ENCODE data around the gene GTF2I. TPM values are rescaled to one million over a fixed set of nuclear protein-coding genes. Genes with fewer than 3 reads are reported as not detected.

The GTF2I gene
- total and polyA plus RNA-seq, 10 of the 15 experiments (the other 5 are each of a cell fraction or from before 2014, with no cell fraction given) = 6.7 to 172 (median 96.9) TPM

GRCh38 chr7:74654811-74655210, 2.7 kb upstream of the GTF2I start (continued):
- TF ChIP-seq NFXL1 (IDR thresholded peaks at IDR 0.05; ENCODE audit: borderline replicate concordance) = no peak
- no peak for TF ChIP-seq HDAC2 (IDR thresholded peaks at IDR 0.05)

- peak overlapping the region; percentile 63; the same call in 1 of the 2 replicates for H3K4me3 ChIP-seq
- intact Hi-C loops (cut with micrococcal nuclease; ENCODE audit: unreplicated experiment) = loop anchor here (5.0 kb wide), 1 partner anchor 443 kb away; the partner anchor contains the start of gene LAT2
These were observed 2.2 kb upstream of the GTF2I start for GRCh38 chr7:74655324-74655723.

More at GRCh38 chr7:74655324-74655723, 2.2 kb upstream of the GTF2I start:
- BruUV-seq (replicated peaks) = no TSS peak
- Histone ChIP-seq H3K4me2 (ENCODE audit: control insufficient read depth, insufficient read depth) (peak overlapping the region; percentile 78), H3K27ac (ENCODE audit: control insufficient read depth, insufficient read depth) (peak overlapping the region; percentile 49), H3K79me2 (ENCODE audit: control insufficient read depth, insufficient read depth, low read length) (peaks cover 36% of the 10 kb centered on the region), H4K20me1 (ENCODE audit: control insufficient read depth, insufficient read depth) (no peaks in the 10 kb centered on the region), H3K4me1 (ENCODE audit: control insufficient read depth, insufficient read depth, low read length) (peaks cover 4% of the 10 kb centered on the region; the same call in 1 of the 2 replicates), H3K9ac (ENCODE audit: control insufficient read depth, insufficient read depth, low read length) (0 out of 2 replicates have a peak overlapping the region, but pooled peaks have one; percentile 97), H3K9me3 (replicated peaks; ENCODE audit: control insufficient read depth, insufficient read depth, low read length) (no peaks in the 10 kb centered on the region), H2AFZ (ENCODE audit: control insufficient read depth, low read depth, low read length) (peak overlapping the region; percentile 54), H3K36me3 (ENCODE audit: control insufficient read depth in 2 of 2, insufficient read depth in 2 of 2, low read length in 1 of 2) (no peaks in the 10 kb centered on the region), H3K27me3 (replicated peaks in 1 of 2; ENCODE audit: control insufficient read depth in 2 of 2, insufficient read depth in 2 of 2, low read length in 1 of 2) (no peaks in the 10 kb centered on the region)
- no peak for ATAC-seq
- RAD21 ChIA-PET (ENCODE audit: unreplicated experiment) = interaction anchor here (0.6 to 2.2 kb wide), 6 partner anchors 11 to 71 kb away, joined by 3 to 10 read pairs (median 4); no protein-coding TSS in a partner anchor
- in situ Hi-C loops (cut with MboI) = no loop called here
- SMC1A ChIA-PET (ENCODE audit: uncharacterized antibody, unreplicated experiment) = interaction anchor here (0.8 to 2.2 kb wide), 8 partner anchors 11 to 90 kb away, joined by 3 to 8 read pairs (median 5); no protein-coding TSS in a partner anchor
- POLR2A ChIA-PET = interaction anchor here (0.5 to 2.3 kb wide), 11 partner anchors 8 to 514 kb away, joined by 3 to 9 read pairs (median 3); no protein-coding TSS in a partner anchor
- WGBS (ENCODE audit: insufficient coverage, insufficient replicate concordance, low lambda C conversion rate, missing lambda C conversion rate) = 81% methylated on average over 8 of the region's 8 CpGs
- TF ChIP-seq MLLT1 (IDR thresholded peaks at IDR 0.05) (peak; percentile 68; the same call in 1 of the 2 replicates), MXI1 (IDR thresholded peaks at IDR 0.05; ENCODE audit: low read depth, low read length) (no peak), MEF2A (IDR thresholded peaks at IDR 0.05; ENCODE audit: insufficient read depth, low read depth, low read length) (no peak), ZNF24 (IDR thresholded peaks at IDR 0.05) (no peak), ETV6 (conservative IDR thresholded peaks at IDR 0.05 in 1 of 2, IDR thresholded peaks at IDR 0.05 in 1 of 2; ENCODE audit: borderline replicate concordance in 1 of 2, low read depth in 1 of 2) (no peak), TCF3 (IDR thresholded peaks at IDR 0.05; ENCODE audit: borderline replicate concordance, insufficient read depth, low read depth, low read length) (no peak), CREM (IDR thresholded peaks at IDR 0.05; ENCODE audit: low read depth) (no peak), E2F8 (IDR thresholded peaks at IDR 0.05; ENCODE audit: low read depth, partially characterized antibody) (no peak), YY1 (IDR thresholded peaks at IDR 0.05; ENCODE audit: low read depth, low read length) (no peak)
- CTCF ChIA-PET = interaction anchor here (0.8 to 1.3 kb wide), 3 partner anchors 9 to 89 kb away, joined by 3 to 4 read pairs (median 3); no protein-coding TSS in a partner anchor
- no peak for DNase-seq (ENCODE audit: low read depth, low spot score)
- no peak for FAIRE-seq
